Trophoblast cell (in vitro differentiated cells and primary cell): ENCODE results near the gene HUS1B.

Experiments
- DNase-seq, 2 donors: peaks; one replicate each; pipeline ENCODE4 v3.0.0-alpha.2; 2016
- H2AFZ ChIP-seq: 2 replicates; pipeline ENCODE4 v1.6.1; 2013; ENCODE audit warnings: low read length, moderate library complexity, mild to moderate bottlenecking; ENCODE audit not compliant: insufficient read depth, poor library complexity
- H2AK5ac ChIP-seq: 2 replicates; pipeline ENCODE4 v1.6.1; 2013; ENCODE audit warnings: mild to moderate bottlenecking, low read length
- H2BK120ac ChIP-seq: 2 replicates; pipeline ENCODE4 v1.6.1; 2013; ENCODE audit warnings: low read length, mild to moderate bottlenecking, moderate library complexity; ENCODE audit not compliant: insufficient read depth, poor library complexity
- H2BK12ac ChIP-seq: 2 replicates; pipeline ENCODE4 v1.6.1; 2013; ENCODE audit warnings: mild to moderate bottlenecking, low read length, moderate library complexity
- H2BK5ac ChIP-seq: 2 replicates; pipeline ENCODE4 v1.6.1; 2013; ENCODE audit warnings: low read length, low read depth, moderate library complexity, mild to moderate bottlenecking; ENCODE audit not compliant: poor library complexity
- H3K14ac ChIP-seq: 2 replicates; pipeline ENCODE4 v1.6.1; 2013; ENCODE audit warnings: mild to moderate bottlenecking, low read length
- H3K18ac ChIP-seq: 2 replicates; pipeline ENCODE4 v1.6.1; 2013; ENCODE audit warnings: mild to moderate bottlenecking, low read length
- H3K23ac ChIP-seq: 2 replicates; pipeline ENCODE4 v1.6.1; 2013; ENCODE audit warnings: low read length
- H3K27ac ChIP-seq: 2 replicates; pipeline ENCODE4 v1.5.1; 2013; ENCODE audit warnings: low read depth, mild to moderate bottlenecking, inconsistent platforms, low read length, moderate library complexity
- H3K27me3 ChIP-seq: 2 replicates; pipeline ENCODE4 v1.6.1; 2013; ENCODE audit warnings: inconsistent platforms, mild to moderate bottlenecking, low read length, moderate library complexity; ENCODE audit not compliant: insufficient read depth
- H3K36me3 ChIP-seq, 2 experiments: 1 replicate in 1 of 2; 2 replicates in 1 of 2; pipeline ENCODE4 v1.6.1; 2013; ENCODE audit warnings: low read length in 2 of 2, mild to moderate bottlenecking in 2 of 2, moderate library complexity in 1 of 2; ENCODE audit not compliant: insufficient read depth in 2 of 2, control insufficient read depth in 1 of 2
- H3K4ac ChIP-seq: 2 replicates; pipeline ENCODE4 v1.6.1; 2013; ENCODE audit warnings: low read depth, mild to moderate bottlenecking, low read length, moderate library complexity
- H3K4me1 ChIP-seq, 2 experiments: 1 replicate in 1 of 2; 2 replicates in 1 of 2; pipeline ENCODE4 v1.6.1; 2013; ENCODE audit warnings: low read length in 2 of 2, mild to moderate bottlenecking in 2 of 2, moderate library complexity in 1 of 2; ENCODE audit not compliant: insufficient read depth in 2 of 2, control insufficient read depth in 1 of 2
- H3K4me2 ChIP-seq: 2 replicates; pipeline ENCODE4 v1.6.1; 2013; ENCODE audit warnings: inconsistent platforms, mild to moderate bottlenecking, low read length, moderate library complexity
- H3K4me3 ChIP-seq: 2 replicates; pipeline ENCODE4 v1.5.1; 2013; ENCODE audit warnings: mild to moderate bottlenecking, low read depth, low read length, inconsistent platforms
- H3K79me1 ChIP-seq: one replicate; pipeline ENCODE4 v1.6.1; 2013; ENCODE audit warnings: low read length
- H3K79me2 ChIP-seq: 2 replicates; pipeline ENCODE4 v1.6.1; 2013; ENCODE audit warnings: low read length, mild to moderate bottlenecking; ENCODE audit not compliant: control insufficient read depth, insufficient read depth, poor library complexity
- H3K9ac ChIP-seq: 2 replicates; pipeline ENCODE4 v1.6.1; 2013; ENCODE audit warnings: mild to moderate bottlenecking, low read length
- H3K9me3 ChIP-seq: 2 replicates; pipeline ENCODE4 v1.6.1; 2013; ENCODE audit warnings: low read depth, mild to moderate bottlenecking, control low read depth, inconsistent platforms, low read length; ENCODE audit not compliant: insufficient read depth
- H4K12ac ChIP-seq: 2 replicates; pipeline ENCODE4 v1.6.1; 2013; ENCODE audit warnings: low read depth, mild to moderate bottlenecking, low read length, moderate library complexity
- H4K8ac ChIP-seq: 2 replicates; pipeline ENCODE4 v1.6.1; 2013; ENCODE audit warnings: low read depth, mild to moderate bottlenecking, low read length, moderate library complexity
- H4K91ac ChIP-seq: one replicate; pipeline ENCODE4 v1.6.1; 2013; ENCODE audit warnings: low read depth, mild to moderate bottlenecking, low read length, moderate library complexity
- WGBS: extraction: QIAGEN DNeasy Blood & Tissue Kit; methylation state at CpG from one replicate; pipeline ENCODE4 v1.1.7; 2013; ENCODE audit warnings: missing lambda C conversion rate; ENCODE audit not compliant: insufficient read length, insufficient coverage; ENCODE audit errors: extremely low coverage; 5-methylcytosine and 5-hydroxymethylcytosine counted together

HUS1B gene

GRCh38 chr6:610882-611281, 46.0 kb downstream of the HUS1B start:
- Histone ChIP-seq H3K79me1 (no peaks in the 10 kb centered on the region), H3K18ac (no peak overlapping the region), H3K14ac (no peak overlapping the region), H2AFZ (no peak overlapping the region), H2AK5ac (no peak overlapping the region), H4K12ac (no peak overlapping the region), H2BK5ac (no peak overlapping the region), H3K23ac (no peak overlapping the region), H3K4me2 (no peak overlapping the region), H4K8ac (no peak overlapping the region), H2BK120ac (no peak overlapping the region), H2BK12ac (no peak overlapping the region), H3K27me3 (no peaks in the 10 kb centered on the region), H3K4me3 (no peak overlapping the region), H3K79me2 (no peaks in the 10 kb centered on the region), H3K4ac (no peak overlapping the region), H3K27ac (no peak overlapping the region), H4K91ac (no peak overlapping the region), H3K36me3 (peaks cover 2 to 3% of the 10 kb centered on the region in 2 experiments), H3K4me1 (no peaks in the 10 kb centered on the region), H3K9ac (no peak overlapping the region), H3K9me3 (peaks cover 1% of the 10 kb centered on the region)
- WGBS: no CpG with 5 or more reads among the region's 2 CpGs
- DNase-seq: no peak

GRCh38 chr6:609905-610304, 47.0 kb downstream of the HUS1B start:
- Histone ChIP-seq H2BK12ac (no peak overlapping the region), H3K27ac (no peak overlapping the region), H3K4me2 (no peak overlapping the region), H3K4me3 (no peak overlapping the region), H3K23ac (no peak overlapping the region), H3K9ac (no peak overlapping the region), H3K4ac (no peak overlapping the region), H3K18ac (no peak overlapping the region), H2BK5ac (no peak overlapping the region), H3K14ac (no peak overlapping the region), H2AK5ac (no peak overlapping the region), H3K9me3 (peaks cover 1% of the 10 kb centered on the region), H4K12ac (no peak overlapping the region), H4K8ac (no peak overlapping the region), H3K79me2 (no peaks in the 10 kb centered on the region), H2BK120ac (no peak overlapping the region), H3K36me3 (peaks cover 2 to 3% of the 10 kb centered on the region in 2 experiments), H4K91ac (no peak overlapping the region), H3K4me1 (no peaks in the 10 kb centered on the region), H3K79me1 (no peaks in the 10 kb centered on the region), H3K27me3 (no peaks in the 10 kb centered on the region), H2AFZ (no peak overlapping the region)
- WGBS: no CpG with 5 or more reads among the region's 4 CpGs
- DNase-seq: no peak

GRCh38 chr6:606829-607379, 50.0 kb downstream of the HUS1B start:
- H2BK12ac ChIP-seq: no peak overlapping the region
- H3K36me3 ChIP-seq: peaks cover 5 to 6% of the 10 kb centered on the region in 2 experiments
- H2AK5ac ChIP-seq: no peak overlapping the region
- H3K27ac ChIP-seq: no peak overlapping the region
- H3K27me3 ChIP-seq: no peaks in the 10 kb centered on the region
- no peak overlapping the region for H4K12ac ChIP-seq
- H3K9me3 ChIP-seq: peaks cover 1% of the 10 kb centered on the region
- H3K4me2 ChIP-seq: no peak overlapping the region
- H2BK120ac ChIP-seq: no peak overlapping the region
- H3K4ac ChIP-seq: no peak overlapping the region
- no peak overlapping the region for H3K23ac ChIP-seq
- no peak overlapping the region for H2BK5ac ChIP-seq
- no peak overlapping the region for H3K18ac ChIP-seq
- no peaks in the 10 kb centered on the region for H3K79me2 ChIP-seq
- H2AFZ ChIP-seq: no peak overlapping the region
- H3K4me1 ChIP-seq: no peaks in the 10 kb centered on the region
- no peaks in the 10 kb centered on the region for H3K79me1 ChIP-seq
- no peak overlapping the region for H3K14ac ChIP-seq
- H4K8ac ChIP-seq: no peak overlapping the region
- H3K4me3 ChIP-seq: no peak overlapping the region
- no peak for DNase-seq
- no CpG with 5 or more reads among the region's 14 CpGs for WGBS
- no peak overlapping the region for H3K9ac ChIP-seq
- no peak overlapping the region for H4K91ac ChIP-seq
